ENCODE measurements around the gene YIF1B. TPM values are rescaled to one million over a fixed set of nuclear protein-coding genes. Genes with fewer than 3 reads are reported as not detected.

Gene YIF1B
- total and polyA plus RNA-seq, 4 donors = 22.0 to 107 (median 53.7) TPM

- Histone ChIP-seq H3K9ac (ENCODE audit: insufficient read depth in 1 of 2, low read length in 2 of 2) (no peak overlapping the region), H3K4me1 (ENCODE audit: control insufficient read depth in 5 of 5, insufficient read depth in 5 of 5, low read length in 5 of 5) (peaks cover 0 to 13% (median 0%) of the 10 kb centered on the region in 5 donors), H3K4me3 (no peak overlapping the region), H3K36me3 (ENCODE audit: control insufficient read depth in 4 of 4, insufficient read depth in 4 of 4, low read length in 4 of 4) (peaks cover 0 to 36% (median 10%) of the 10 kb centered on the region in 4 donors), H3K9me3 (ENCODE audit: control insufficient read depth in 4 of 4, insufficient read depth in 3 of 4, low read length in 3 of 4) (no peaks in the 10 kb centered on the region), H3K27me3 (ENCODE audit: control insufficient read depth in 3 of 3, insufficient read depth in 3 of 3, low read length in 2 of 3) (no peaks in the 10 kb centered on the region), H3K27ac (ENCODE audit: low read depth in 1 of 2, low read length in 1 of 2) (no peak overlapping the region)
- WGBS, 2 donors = 97 to 100% methylated on average over 4 of the region's 4 CpGs
- DNase-seq (no peak), ATAC-seq (ENCODE audit: insufficient read depth, low FRiP score) (no peak)
- no peak for TF ChIP-seq CTCF (IDR thresholded peaks at IDR 0.05; ENCODE audit: control extremely low read depth, extremely low read depth)
These were observed 8.7 kb downstream of the YIF1B start for GRCh38 chr19:38307076-38307475.

- Histone ChIP-seq H3K36me3 (ENCODE audit: control insufficient read depth in 4 of 4, insufficient read depth in 4 of 4, low read length in 4 of 4) (peaks cover 0 to 36% (median 10%) of the 10 kb centered on the region in 4 donors), H3K9me3 (ENCODE audit: control insufficient read depth in 4 of 4, insufficient read depth in 3 of 4, low read length in 3 of 4) (no peaks in the 10 kb centered on the region), H3K27me3 (ENCODE audit: control insufficient read depth in 3 of 3, insufficient read depth in 3 of 3, low read length in 2 of 3) (no peaks in the 10 kb centered on the region), H3K4me1 (ENCODE audit: control insufficient read depth in 5 of 5, insufficient read depth in 5 of 5, low read length in 5 of 5) (peaks cover 0 to 13% (median 0%) of the 10 kb centered on the region in 5 donors), H3K4me3 (no peak overlapping the region), H3K9ac (ENCODE audit: insufficient read depth in 1 of 2, low read length in 2 of 2) (no peak overlapping the region), H3K27ac (ENCODE audit: low read depth in 1 of 2, low read length in 1 of 2) (no peak overlapping the region)
- no peak for TF ChIP-seq CTCF (IDR thresholded peaks at IDR 0.05; ENCODE audit: control extremely low read depth, extremely low read depth)
- DNase-seq (no peak), ATAC-seq (ENCODE audit: insufficient read depth, low FRiP score) (no peak)
- 90 to 100% methylated on average over 3 of the region's 3 CpGs for WGBS, 2 donors
These were observed 9.5 kb downstream of the YIF1B start for GRCh38 chr19:38306236-38306635.

- Histone ChIP-seq H3K4me1 (ENCODE audit: control insufficient read depth in 5 of 5, insufficient read depth in 5 of 5, low read length in 5 of 5) (peaks cover 0 to 13% (median 0%) of the 10 kb centered on the region in 5 donors), H3K27ac (ENCODE audit: low read depth in 1 of 2, low read length in 1 of 2) (peak overlapping the region; percentile 37 to 85), H3K9ac (ENCODE audit: insufficient read depth in 1 of 2, low read length in 2 of 2) (no peak overlapping the region), H3K27me3 (ENCODE audit: control insufficient read depth in 3 of 3, insufficient read depth in 3 of 3, low read length in 2 of 3) (no peaks in the 10 kb centered on the region), H3K9me3 (ENCODE audit: control insufficient read depth in 4 of 4, insufficient read depth in 3 of 4, low read length in 3 of 4) (no peaks in the 10 kb centered on the region), H3K36me3 (ENCODE audit: control insufficient read depth in 4 of 4, insufficient read depth in 4 of 4, low read length in 4 of 4) (peaks cover 0 to 36% (median 10%) of the 10 kb centered on the region in 4 donors), H3K4me3 (no peak overlapping the region)
- WGBS, 2 donors = 57 to 73% methylated on average over 28 to 29 of the region's 29 CpGs
- no peak for TF ChIP-seq CTCF (IDR thresholded peaks at IDR 0.05; ENCODE audit: control extremely low read depth, extremely low read depth)
- ATAC-seq (ENCODE audit: insufficient read depth, low FRiP score) = peak; percentile 83
- peak in 2 of 3 donors; percentile 64 to 70 for DNase-seq
These were observed 10.8 kb downstream of the YIF1B start for GRCh38 chr19:38304866-38305429.

Measured in lung (tissue), 12 donors.